ENCODE results near the gene ATRNL1. TPM values are rescaled to one million over a fixed set of nuclear protein-coding genes. Genes with fewer than 3 reads are reported as not detected.

Gene ATRNL1
- total and polyA plus RNA-seq, 2 donors from 2014 or later: 2.4 to 7.1 TPM

DNA sequence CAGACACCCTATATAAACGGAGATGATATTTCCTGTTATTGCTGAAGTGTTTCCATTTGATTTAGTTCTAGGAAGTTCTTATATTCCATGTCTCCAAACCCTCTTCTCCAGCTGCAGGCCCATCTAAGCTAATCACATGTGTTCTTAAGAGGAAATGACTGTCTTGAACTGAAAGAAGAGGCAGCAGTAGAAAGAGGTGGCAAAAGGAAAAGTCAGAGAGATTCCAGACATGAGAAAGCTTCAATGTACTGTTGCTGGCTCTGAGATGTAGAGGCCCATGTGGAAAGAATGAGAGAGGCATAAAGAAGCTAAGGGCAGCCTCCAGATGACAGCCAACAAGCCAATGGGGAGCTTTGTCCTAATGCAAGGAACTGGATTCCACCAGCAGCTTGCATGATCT is 892.6 kb downstream of the ATRNL1 start:
- no peak overlapping the region for H3K9ac ChIP-seq (ENCODE audit: low read length in 3 of 3)
- FAIRE-seq (no peak), DNase-seq (no peak)
- intact Hi-C loops (cut with DNase I): no loop called here
- H3K9me3 ChIP-seq (ENCODE audit: control insufficient read depth in 2 of 3, insufficient read depth in 1 of 3, low read length in 3 of 3): no peaks in the 10 kb centered on the region
- no peaks in the 10 kb centered on the region for H3K36me3 ChIP-seq (ENCODE audit: control insufficient read depth in 2 of 3, insufficient read depth in 3 of 3, low read length in 3 of 3)
- no peak overlapping the region for H3K4me3 ChIP-seq (ENCODE audit: low read length in 3 of 3)
- H3K27ac ChIP-seq (ENCODE audit: low read depth in 2 of 2, low read length in 2 of 2): no peak overlapping the region
- TF ChIP-seq, protein P1, sequence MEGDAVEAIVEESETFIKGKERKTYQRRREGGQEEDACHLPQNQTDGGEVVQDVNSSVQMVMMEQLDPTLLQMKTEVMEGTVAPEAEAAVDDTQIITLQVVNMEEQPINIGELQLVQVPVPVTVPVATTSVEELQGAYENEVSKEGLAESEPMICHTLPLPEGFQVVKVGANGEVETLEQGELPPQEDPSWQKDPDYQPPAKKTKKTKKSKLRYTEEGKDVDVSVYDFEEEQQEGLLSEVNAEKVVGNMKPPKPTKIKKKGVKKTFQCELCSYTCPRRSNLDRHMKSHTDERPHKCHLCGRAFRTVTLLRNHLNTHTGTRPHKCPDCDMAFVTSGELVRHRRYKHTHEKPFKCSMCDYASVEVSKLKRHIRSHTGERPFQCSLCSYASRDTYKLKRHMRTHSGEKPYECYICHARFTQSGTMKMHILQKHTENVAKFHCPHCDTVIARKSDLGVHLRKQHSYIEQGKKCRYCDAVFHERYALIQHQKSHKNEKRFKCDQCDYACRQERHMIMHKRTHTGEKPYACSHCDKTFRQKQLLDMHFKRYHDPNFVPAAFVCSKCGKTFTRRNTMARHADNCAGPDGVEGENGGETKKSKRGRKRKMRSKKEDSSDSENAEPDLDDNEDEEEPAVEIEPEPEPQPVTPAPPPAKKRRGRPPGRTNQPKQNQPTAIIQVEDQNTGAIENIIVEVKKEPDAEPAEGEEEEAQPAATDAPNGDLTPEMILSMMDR (IDR thresholded peaks at IDR 0.05; ENCODE audit: borderline replicate concordance, extremely low read depth, insufficient read depth): no peak
- H3K27me3 ChIP-seq (ENCODE audit: control insufficient read depth, insufficient read depth, low read length): no peaks in the 10 kb centered on the region
- H3K4me1 ChIP-seq (ENCODE audit: control insufficient read depth in 2 of 3, insufficient read depth in 2 of 3, low read depth in 1 of 3, low read length in 3 of 3): no peaks in the 10 kb centered on the region

DNA sequence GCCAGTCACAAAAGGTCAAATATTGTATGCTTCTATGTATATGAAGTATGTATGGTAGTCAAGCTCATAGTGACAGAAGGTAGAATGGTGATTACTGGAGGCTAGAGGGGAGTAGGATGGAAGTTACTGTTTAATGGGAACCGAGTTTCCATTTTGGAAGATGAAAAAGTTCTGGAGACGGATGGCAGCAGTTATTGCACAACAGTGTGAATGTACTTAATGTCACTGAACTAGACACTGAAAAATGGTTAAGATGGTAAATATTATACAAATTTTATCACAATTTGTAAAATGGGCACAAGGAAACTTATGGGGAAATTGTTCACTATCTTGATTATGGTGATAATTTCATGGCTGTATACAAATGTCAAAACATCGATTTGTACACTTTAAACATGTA is 895.2 kb downstream of the ATRNL1 start:
- Histone ChIP-seq H3K36me3 (ENCODE audit: control insufficient read depth in 2 of 3, insufficient read depth in 3 of 3, low read length in 3 of 3) (no peaks in the 10 kb centered on the region), H3K27me3 (ENCODE audit: control insufficient read depth, insufficient read depth, low read length) (no peaks in the 10 kb centered on the region), H3K4me3 (ENCODE audit: low read length in 3 of 3) (no peak overlapping the region), H3K9me3 (ENCODE audit: control insufficient read depth in 2 of 3, insufficient read depth in 1 of 3, low read length in 3 of 3) (no peaks in the 10 kb centered on the region), H3K9ac (ENCODE audit: low read length in 3 of 3) (no peak overlapping the region), H3K27ac (ENCODE audit: low read depth in 2 of 2, low read length in 2 of 2) (no peak overlapping the region), H3K4me1 (ENCODE audit: control insufficient read depth in 2 of 3, insufficient read depth in 2 of 3, low read depth in 1 of 3, low read length in 3 of 3) (no peaks in the 10 kb centered on the region)
- no peak for DNase-seq
- intact Hi-C loops (cut with DNase I): no loop called here
- FAIRE-seq: no peak
- TF ChIP-seq, protein P1 (IDR thresholded peaks at IDR 0.05; ENCODE audit: borderline replicate concordance, extremely low read depth, insufficient read depth): no peak

DNA sequence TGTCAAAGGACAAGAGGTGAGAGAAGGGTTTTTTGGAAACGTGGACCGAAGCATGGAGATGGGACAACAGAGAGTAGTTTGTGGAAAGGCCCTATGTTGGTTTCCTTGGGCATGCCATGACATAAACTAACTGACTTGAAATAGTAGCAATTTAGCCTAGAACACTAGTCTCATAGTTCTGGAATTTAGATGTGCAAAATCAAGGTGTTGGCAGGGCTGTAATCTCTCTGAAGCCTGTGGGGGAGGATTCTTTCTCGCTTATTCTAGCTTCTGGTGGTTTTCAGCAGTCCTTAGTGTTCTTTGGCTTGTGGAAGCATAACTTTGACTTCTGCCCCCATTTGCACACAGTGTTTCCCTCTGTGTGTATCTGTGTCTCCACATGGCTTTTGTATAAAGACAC is 896.5 kb downstream of the ATRNL1 start:
- Histone ChIP-seq H3K27ac (ENCODE audit: low read depth in 2 of 2, low read length in 2 of 2) (no peak overlapping the region), H3K36me3 (ENCODE audit: control insufficient read depth in 2 of 3, insufficient read depth in 3 of 3, low read length in 3 of 3) (no peaks in the 10 kb centered on the region), H3K9me3 (ENCODE audit: control insufficient read depth in 2 of 3, insufficient read depth in 1 of 3, low read length in 3 of 3) (no peaks in the 10 kb centered on the region), H3K4me1 (ENCODE audit: control insufficient read depth in 2 of 3, insufficient read depth in 2 of 3, low read depth in 1 of 3, low read length in 3 of 3) (no peaks in the 10 kb centered on the region), H3K9ac (ENCODE audit: low read length in 3 of 3) (no peak overlapping the region), H3K4me3 (ENCODE audit: low read length in 3 of 3) (no peak overlapping the region), H3K27me3 (ENCODE audit: control insufficient read depth, insufficient read depth, low read length) (no peaks in the 10 kb centered on the region)
- FAIRE-seq (no peak), DNase-seq (no peak)
- TF ChIP-seq, protein P1 (IDR thresholded peaks at IDR 0.05; ENCODE audit: borderline replicate concordance, extremely low read depth, insufficient read depth): no peak
- intact Hi-C loops (cut with DNase I): no loop called here

All from kidney (tissue), 14 donors.